Measurements from ENCODE around the gene KRTAP19-6.
"Not testable (repeated sequence)": the region's sequence is repeated elsewhere in the genome, so short reads cannot be mapped to it uniquely, and the experiment has no call there.

KRTAP19-6 gene

GRCh38 chr21:30515681-30516080 lies 26.0 kb downstream of the KRTAP19-6 start:
- Histone ChIP-seq H3K4me3 (ENCODE audit: insufficient read length, low read depth) (no peak overlapping the region), H3K9me3 (ENCODE audit: insufficient read depth, low read length) (no peaks in the 10 kb centered on the region), H3K9ac (ENCODE audit: insufficient read length, low read depth) (no peak overlapping the region), H3K4me1 (ENCODE audit: insufficient read depth, insufficient read length) (no peaks in the 10 kb centered on the region), H3K36me3 (ENCODE audit: insufficient read depth, insufficient read length, low read length) (no peaks in the 10 kb centered on the region), H3K27me3 (ENCODE audit: insufficient read depth, insufficient read length) (no peaks in the 10 kb centered on the region)
- TF ChIP-seq SUZ12 (IDR thresholded peaks at IDR 0.05; ENCODE audit: extremely low read depth, insufficient read depth, insufficient read length): no peak
- no peak for TF ChIP-seq YY1 (IDR thresholded peaks at IDR 0.05; ENCODE audit: insufficient read depth, insufficient read length)
- no peak for TF ChIP-seq ZNF274 (IDR thresholded peaks at IDR 0.05; ENCODE audit: low read depth, low read length)
- no peak for DNase-seq (ENCODE audit: low read depth, low spot score)

- H3K9me3 ChIP-seq (ENCODE audit: insufficient read depth, low read length); H3K4me3 ChIP-seq (ENCODE audit: insufficient read length, low read depth); H3K4me1 ChIP-seq (ENCODE audit: insufficient read depth, insufficient read length); H3K9ac ChIP-seq (ENCODE audit: insufficient read length, low read depth); H3K36me3 ChIP-seq (ENCODE audit: insufficient read depth, insufficient read length, low read length); H3K27me3 ChIP-seq (ENCODE audit: insufficient read depth, insufficient read length): not testable (repeated sequence)
- DNase-seq (ENCODE audit: low read depth, low spot score): peak; percentile 20
Observed at GRCh38 chr21:30505621-30506205, 36.0 kb downstream of the KRTAP19-6 start.

GRCh38 chr21:30502041-30502440 lies 39.6 kb downstream of the KRTAP19-6 start, which contains the start of gene KRTAP19-5:
TSS of gene KRTAP19-5 (minus strand) at chr21:30502141. CDS start at chr21:30502090, 51 bp downstream.
- TF ChIP-seq ZNF274 (IDR thresholded peaks at IDR 0.05; ENCODE audit: low read depth, low read length): no peak
- no peak for TF ChIP-seq SUZ12 (IDR thresholded peaks at IDR 0.05; ENCODE audit: extremely low read depth, insufficient read depth, insufficient read length)
- TF ChIP-seq YY1 (IDR thresholded peaks at IDR 0.05; ENCODE audit: insufficient read depth, insufficient read length): no peak
- no peak within 1 kb of the TSS for H3K4me3 ChIP-seq (ENCODE audit: insufficient read length, low read depth)
- H3K36me3 ChIP-seq (ENCODE audit: insufficient read depth, insufficient read length, low read length): no peaks in the 10 kb centered on the region

GRCh38 chr21:30497065-30497464 lies 44.6 kb downstream of the KRTAP19-6 start, which contains the start of gene KRTAP19-4:
TSS of gene KRTAP19-4 (minus strand) at chr21:30497165. CDS start at chr21:30497110, 55 bp downstream.
- no peaks in the 10 kb centered on the region for H3K4me1 ChIP-seq (ENCODE audit: insufficient read depth, insufficient read length)
- DNase-seq (ENCODE audit: low read depth, low spot score): no peak
- no peaks in the 10 kb centered on the region for H3K27me3 ChIP-seq (ENCODE audit: insufficient read depth, insufficient read length)
- no peaks in the 10 kb centered on the region for H3K36me3 ChIP-seq (ENCODE audit: insufficient read depth, insufficient read length, low read length)
- TF ChIP-seq SUZ12 (IDR thresholded peaks at IDR 0.05; ENCODE audit: extremely low read depth, insufficient read depth, insufficient read length) (no peak), YY1 (IDR thresholded peaks at IDR 0.05; ENCODE audit: insufficient read depth, insufficient read length) (no peak), ZNF274 (IDR thresholded peaks at IDR 0.05; ENCODE audit: low read depth, low read length) (no peak)
- no peak within 1 kb of the TSS for H3K9ac ChIP-seq (ENCODE audit: insufficient read length, low read depth)
- H3K4me3 ChIP-seq (ENCODE audit: insufficient read length, low read depth): no peak within 1 kb of the TSS
- H3K9me3 ChIP-seq (ENCODE audit: insufficient read depth, low read length): no peaks in the 10 kb centered on the region

More at GRCh38 chr21:30502041-30502440, 39.6 kb downstream of the KRTAP19-6 start, which contains the start of gene KRTAP19-5:
- H3K9me3 ChIP-seq (ENCODE audit: insufficient read depth, low read length): no peaks in the 10 kb centered on the region
- DNase-seq (ENCODE audit: low read depth, low spot score): no peak
- no peaks in the 10 kb centered on the region for H3K27me3 ChIP-seq (ENCODE audit: insufficient read depth, insufficient read length)
- no peaks in the 10 kb centered on the region for H3K4me1 ChIP-seq (ENCODE audit: insufficient read depth, insufficient read length)
- no peak within 1 kb of the TSS for H3K9ac ChIP-seq (ENCODE audit: insufficient read length, low read depth)

- DNase-seq (ENCODE audit: low read depth, low spot score): no peak
Observed at GRCh38 chr21:30491963-30492428, 49.7 kb downstream of the KRTAP19-6 start, which contains the start of gene KRTAP19-3. TSS of gene KRTAP19-3 (minus strand) at chr21:30492013. CDS start at chr21:30491957, 56 bp downstream.

More at GRCh38 chr21:30491963-30492428, 49.7 kb downstream of the KRTAP19-6 start, which contains the start of gene KRTAP19-3:
- H3K36me3 ChIP-seq (ENCODE audit: insufficient read depth, insufficient read length, low read length): no peaks in the 10 kb centered on the region
- no peaks in the 10 kb centered on the region for H3K4me1 ChIP-seq (ENCODE audit: insufficient read depth, insufficient read length)
- H3K4me3 ChIP-seq (ENCODE audit: insufficient read length, low read depth): no peak within 1 kb of the TSS
- H3K9me3 ChIP-seq (ENCODE audit: insufficient read depth, low read length): peaks cover 11% of the 10 kb centered on the region
- TF ChIP-seq ZNF274 (IDR thresholded peaks at IDR 0.05; ENCODE audit: low read depth, low read length) (no peak), YY1 (IDR thresholded peaks at IDR 0.05; ENCODE audit: insufficient read depth, insufficient read length) (no peak), SUZ12 (IDR thresholded peaks at IDR 0.05; ENCODE audit: extremely low read depth, insufficient read depth, insufficient read length) (no peak)
- no peaks in the 10 kb centered on the region for H3K27me3 ChIP-seq (ENCODE audit: insufficient read depth, insufficient read length)
- H3K9ac ChIP-seq (ENCODE audit: insufficient read length, low read depth): no peak within 1 kb of the TSS

Measured in NT2/D1 (cell line).